GM12874 (cell line): Measurements from ENCODE around the gene CCL16.

ENCODE experiments used
- TF ChIP-seq, protein P1 (sequence below): IDR thresholded peaks from 2 replicates; pipeline ENCODE4 v1.5.1; 2011; ENCODE audit warnings: low read depth, mild to moderate bottlenecking, control low read depth, low read length, moderate library complexity; ENCODE audit not compliant: insufficient read depth

The CCL16 gene

DNA sequence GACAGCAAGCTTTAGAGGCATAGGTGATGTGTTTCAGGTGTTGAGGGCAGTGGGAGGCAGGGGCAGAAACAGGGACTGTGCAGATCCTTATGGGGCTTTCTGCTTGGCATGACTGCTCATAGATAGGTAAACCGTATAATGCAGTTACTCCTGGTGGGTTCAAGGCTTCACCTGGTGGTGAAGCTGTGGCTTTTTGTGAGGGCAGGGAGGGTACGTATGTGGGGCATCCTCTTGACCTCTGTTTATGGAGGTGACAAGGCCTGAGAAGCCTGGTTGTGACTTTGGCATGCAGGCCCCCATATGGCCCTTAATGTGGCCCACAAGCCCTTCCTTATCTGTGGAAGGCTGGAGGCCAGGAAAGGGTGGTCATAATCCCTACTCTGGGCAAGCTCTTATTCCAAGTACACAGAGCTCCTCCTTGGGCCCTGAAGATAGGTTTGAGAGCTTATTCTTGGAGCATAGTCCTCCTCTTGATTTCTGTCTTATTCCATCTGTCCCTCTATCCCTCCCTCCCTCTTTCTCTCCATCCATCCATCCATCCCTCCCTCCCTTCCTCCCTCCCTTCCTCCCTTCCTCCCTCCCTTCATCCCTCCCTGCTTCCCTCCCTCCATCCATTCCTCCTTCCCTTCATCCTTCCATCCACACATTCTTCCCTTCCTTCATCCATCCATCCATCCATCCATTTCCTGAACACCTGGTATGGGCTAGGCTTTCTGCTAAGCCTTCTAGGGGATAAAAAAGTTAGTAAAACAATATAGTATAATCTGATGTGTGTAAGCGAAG lies 1.3 kb upstream of the CCL16 start:
- TF ChIP-seq, protein P1, sequence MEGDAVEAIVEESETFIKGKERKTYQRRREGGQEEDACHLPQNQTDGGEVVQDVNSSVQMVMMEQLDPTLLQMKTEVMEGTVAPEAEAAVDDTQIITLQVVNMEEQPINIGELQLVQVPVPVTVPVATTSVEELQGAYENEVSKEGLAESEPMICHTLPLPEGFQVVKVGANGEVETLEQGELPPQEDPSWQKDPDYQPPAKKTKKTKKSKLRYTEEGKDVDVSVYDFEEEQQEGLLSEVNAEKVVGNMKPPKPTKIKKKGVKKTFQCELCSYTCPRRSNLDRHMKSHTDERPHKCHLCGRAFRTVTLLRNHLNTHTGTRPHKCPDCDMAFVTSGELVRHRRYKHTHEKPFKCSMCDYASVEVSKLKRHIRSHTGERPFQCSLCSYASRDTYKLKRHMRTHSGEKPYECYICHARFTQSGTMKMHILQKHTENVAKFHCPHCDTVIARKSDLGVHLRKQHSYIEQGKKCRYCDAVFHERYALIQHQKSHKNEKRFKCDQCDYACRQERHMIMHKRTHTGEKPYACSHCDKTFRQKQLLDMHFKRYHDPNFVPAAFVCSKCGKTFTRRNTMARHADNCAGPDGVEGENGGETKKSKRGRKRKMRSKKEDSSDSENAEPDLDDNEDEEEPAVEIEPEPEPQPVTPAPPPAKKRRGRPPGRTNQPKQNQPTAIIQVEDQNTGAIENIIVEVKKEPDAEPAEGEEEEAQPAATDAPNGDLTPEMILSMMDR = no peak

DNA sequence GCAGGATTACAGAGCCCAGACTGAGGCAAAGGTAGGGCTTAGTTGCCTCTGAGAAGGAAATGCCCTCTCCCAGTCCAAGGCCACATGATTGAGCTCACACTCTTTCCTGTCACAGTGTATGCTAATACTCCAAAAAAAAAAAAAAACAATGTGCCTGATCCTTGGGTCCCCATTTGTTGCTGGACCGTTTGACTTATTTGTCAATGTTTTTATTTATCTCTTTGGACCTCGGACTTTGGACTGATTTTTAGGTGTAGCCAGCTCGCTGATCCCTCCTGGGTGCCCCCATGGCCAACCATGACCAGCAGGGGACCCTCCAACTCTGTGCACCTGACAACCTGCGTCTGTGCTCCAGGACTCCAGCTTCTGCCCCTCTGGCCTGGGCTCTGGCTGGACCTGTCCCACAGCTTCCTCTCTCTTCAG lies 622 bp upstream of the CCL16 start:
- TF ChIP-seq, protein P1 = peak; percentile 64

DNA sequence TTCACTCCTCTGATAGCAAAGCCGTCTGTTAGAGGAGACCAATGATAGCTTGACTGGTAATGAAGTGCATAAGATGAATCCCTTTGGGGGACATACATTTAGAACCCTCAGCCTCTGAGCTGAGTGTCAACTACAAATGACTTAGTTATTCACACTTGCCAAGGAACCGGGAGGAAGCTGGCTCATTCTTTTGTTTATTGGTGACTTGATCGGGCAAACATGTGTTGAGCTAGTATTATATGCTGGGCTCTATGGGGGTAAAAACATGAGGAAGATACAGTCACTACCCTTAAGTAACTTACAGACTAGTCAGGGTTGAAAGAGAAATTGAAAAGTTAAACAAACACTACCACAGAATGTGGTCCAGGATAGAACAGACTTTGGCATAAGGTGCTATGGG lies 3.0 kb downstream of the CCL16 start:
- TF ChIP-seq, protein P1 = no peak

DNA sequence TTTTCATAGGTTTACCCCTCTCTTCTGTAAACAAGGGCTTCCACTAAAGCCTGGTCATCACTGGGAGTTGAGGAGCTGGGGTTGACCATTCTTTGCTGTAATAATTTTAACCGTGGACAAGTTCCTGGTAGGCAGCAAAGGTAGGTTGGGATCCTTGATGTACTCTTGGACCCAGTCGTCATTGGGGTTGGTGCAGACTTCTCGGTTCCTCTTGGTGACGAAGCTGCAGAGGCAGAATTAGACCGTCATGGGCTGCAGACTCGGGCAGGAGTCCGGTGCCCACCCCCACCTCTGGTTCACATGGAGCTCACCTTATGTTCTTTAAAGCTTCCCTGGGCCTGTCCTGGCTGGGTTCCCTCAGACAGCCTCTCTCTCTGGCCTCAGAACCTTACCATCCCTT lies 3.8 kb downstream of the CCL16 start:
- TF ChIP-seq, protein P1 = no peak

DNA sequence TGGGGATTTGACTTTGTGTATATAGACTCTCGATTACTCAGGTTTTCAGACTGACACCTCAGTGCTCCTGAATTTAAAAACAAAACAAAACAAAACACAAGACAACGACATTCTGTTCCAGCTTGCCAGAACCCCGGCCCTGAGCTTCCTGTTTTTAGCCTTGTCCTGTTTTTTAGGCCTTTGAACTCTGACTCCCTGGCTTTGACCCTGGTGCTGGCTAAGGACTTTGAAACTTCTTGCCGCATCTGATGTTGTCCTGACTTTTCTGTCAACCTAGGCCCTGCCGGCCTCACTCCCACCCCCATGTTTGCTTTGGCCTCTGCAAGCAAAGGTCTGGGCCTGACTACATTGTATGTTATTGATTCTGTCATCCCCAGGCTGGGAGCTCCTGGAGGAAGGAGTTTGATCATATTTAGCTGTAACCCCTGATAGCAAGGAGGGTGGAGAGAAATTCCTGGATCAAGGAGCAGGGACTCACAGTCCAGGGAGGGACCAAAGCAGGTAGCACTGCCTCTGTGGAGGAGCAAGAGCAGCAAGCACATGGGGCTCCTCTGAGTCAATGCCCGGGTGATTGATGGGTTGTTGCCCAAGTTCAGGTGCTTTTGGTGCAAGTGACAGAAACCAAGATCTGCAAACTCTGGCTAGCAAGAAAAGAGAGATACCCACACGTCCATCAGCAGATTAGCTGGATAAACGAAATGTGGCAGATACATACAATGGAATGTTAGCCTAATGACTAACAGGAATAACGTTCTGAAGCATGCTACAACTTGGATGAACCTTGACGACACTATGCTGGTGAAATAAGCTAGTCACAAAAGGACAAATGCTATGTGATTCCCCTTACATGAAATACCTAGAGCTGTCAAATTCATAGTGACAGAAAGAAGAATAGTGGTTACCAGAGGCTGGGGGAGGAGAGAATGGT lies 7.7 kb downstream of the CCL16 start:
- TF ChIP-seq, protein P1 = no peak

DNA sequence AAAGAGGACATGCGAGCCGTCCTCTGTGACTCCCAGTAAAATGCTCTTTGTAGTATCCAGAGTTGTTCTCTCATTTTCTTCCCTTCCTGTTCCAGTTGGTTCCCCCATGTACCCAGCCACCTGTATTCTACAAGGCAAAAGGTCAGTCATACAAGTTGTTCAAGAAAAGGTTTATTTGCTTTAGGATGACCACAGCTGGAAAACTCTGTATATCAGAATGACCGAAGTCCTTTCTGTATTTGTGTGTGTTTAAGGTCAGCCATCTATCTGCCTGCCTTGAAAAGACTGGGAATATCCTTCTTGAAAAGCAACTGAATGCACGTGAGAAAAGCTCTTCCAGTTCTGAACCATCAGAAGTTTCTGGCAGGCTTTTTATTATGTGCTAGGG lies 8.4 kb downstream of the CCL16 start:
- TF ChIP-seq, protein P1 = no peak

DNA sequence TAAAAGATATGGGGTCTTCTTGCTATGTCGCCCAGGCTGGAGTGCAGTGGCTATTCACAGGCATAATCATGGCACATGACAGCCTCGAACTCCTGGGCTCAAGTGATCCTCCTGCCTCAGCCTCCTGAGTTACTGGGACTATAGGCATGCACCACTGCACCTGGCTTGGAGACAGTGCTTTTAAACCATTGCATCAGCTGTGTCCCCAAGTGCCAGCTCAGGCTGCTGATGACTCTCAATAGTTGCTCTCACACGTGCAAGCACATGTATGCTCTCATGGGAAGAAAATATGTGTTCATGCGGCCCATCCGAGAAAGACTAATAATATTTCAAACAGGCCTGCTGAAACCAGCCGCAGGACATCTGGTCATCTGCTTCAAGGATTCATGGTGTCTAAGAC lies 8.8 kb downstream of the CCL16 start:
- TF ChIP-seq, protein P1 = no peak
